Stomach (tissue), 4 donors: Measurements from ENCODE around the gene ELF1.

ENCODE experiments used
- EP300 ChIP-seq: sonication (generic); formaldehyde crosslinking; IDR thresholded peaks from one replicate; pipeline ENCODE4 v1.6.1; 2017; ENCODE audit warnings: antibody characterized with exemption
- TF ChIP-seq, protein P1 (sequence below), 7 experiments: fragments of 450-650 bp in 4 of 7; fragments of 200-600 bp in 3 of 7; sonication (generic) in 3 of 7; IDR thresholded peaks; one replicate each; pipeline ENCODE4 v1.5.1; 2016 to 2019; ENCODE audit warnings: antibody characterized with exemption in 7 of 7, control low read depth in 2 of 7, mild to moderate bottlenecking in 1 of 7

DNA sequence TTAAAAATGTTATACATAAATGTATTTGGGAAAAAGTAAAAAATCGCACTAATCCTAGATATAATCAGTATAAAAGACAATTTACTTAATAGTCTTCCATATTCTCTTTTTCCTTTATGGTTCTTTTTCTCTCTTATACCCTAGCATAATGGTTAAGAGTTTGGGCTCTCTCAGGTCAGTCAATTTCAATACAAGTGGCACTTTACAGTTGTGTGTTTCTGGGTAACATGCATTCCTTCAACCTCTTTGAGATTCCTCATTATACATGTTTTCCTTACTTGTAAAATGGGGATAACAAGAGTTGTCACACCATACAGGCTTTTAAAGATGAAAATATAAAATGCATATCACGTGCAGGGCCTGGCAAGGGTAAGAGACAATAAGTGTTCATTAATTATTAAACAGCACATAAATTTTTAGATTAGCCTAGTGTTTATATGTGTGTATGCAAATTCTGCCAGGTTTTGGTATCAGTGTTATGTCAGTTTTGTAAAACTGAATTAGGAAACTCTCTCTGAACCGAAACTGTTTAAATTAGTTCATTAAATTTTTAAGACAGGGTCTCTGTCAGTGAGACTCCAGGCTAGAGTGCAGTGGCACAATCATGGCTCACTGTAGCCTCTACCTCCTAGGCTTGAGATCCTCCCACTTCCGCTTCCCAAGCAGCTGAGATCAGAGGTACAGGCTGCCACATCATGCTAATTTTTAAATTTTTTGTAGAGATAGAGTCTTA, 49.8 kb downstream of the ELF1 start:
- TF ChIP-seq, protein P1, sequence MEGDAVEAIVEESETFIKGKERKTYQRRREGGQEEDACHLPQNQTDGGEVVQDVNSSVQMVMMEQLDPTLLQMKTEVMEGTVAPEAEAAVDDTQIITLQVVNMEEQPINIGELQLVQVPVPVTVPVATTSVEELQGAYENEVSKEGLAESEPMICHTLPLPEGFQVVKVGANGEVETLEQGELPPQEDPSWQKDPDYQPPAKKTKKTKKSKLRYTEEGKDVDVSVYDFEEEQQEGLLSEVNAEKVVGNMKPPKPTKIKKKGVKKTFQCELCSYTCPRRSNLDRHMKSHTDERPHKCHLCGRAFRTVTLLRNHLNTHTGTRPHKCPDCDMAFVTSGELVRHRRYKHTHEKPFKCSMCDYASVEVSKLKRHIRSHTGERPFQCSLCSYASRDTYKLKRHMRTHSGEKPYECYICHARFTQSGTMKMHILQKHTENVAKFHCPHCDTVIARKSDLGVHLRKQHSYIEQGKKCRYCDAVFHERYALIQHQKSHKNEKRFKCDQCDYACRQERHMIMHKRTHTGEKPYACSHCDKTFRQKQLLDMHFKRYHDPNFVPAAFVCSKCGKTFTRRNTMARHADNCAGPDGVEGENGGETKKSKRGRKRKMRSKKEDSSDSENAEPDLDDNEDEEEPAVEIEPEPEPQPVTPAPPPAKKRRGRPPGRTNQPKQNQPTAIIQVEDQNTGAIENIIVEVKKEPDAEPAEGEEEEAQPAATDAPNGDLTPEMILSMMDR (IDR thresholded peaks at IDR 0.05), result no peak
- no peak for TF ChIP-seq EP300
